Measurements from ENCODE around the gene ATG13. TPM values are rescaled to one million over a fixed set of nuclear protein-coding genes. Genes with fewer than 3 reads are reported as not detected.

ATG13 gene
- total RNA-seq, 1 experiment from 2014 or later, result 69.2 TPM

GRCh38 chr11:46617972-46618314, 590 bp downstream of the ATG13 start:
- Histone ChIP-seq H4K20me1 (ENCODE audit: insufficient read depth) (no peaks in the 10 kb centered on the region), H3K4me3 (replicated peaks in 1 of 2; ENCODE audit: low read depth in 1 of 2, low read length in 2 of 2) (peak overlapping the region; percentile 71 to 99), H3K27ac (ENCODE audit: low read depth, low read length) (peak overlapping the region; percentile 73), H3K4me1 (ENCODE audit: control insufficient read depth in 1 of 2, insufficient read depth in 2 of 2, low read length in 2 of 2) (peaks cover 13 to 23% of the 10 kb centered on the region in 2 experiments), H3K79me2 (ENCODE audit: insufficient read depth, low read length) (peaks cover 27% of the 10 kb centered on the region), H3K9me2 (ENCODE audit: insufficient read depth) (no peaks in the 10 kb centered on the region), H3K36me3 (ENCODE audit: control insufficient read depth in 1 of 2, insufficient read depth in 2 of 2, low read length in 2 of 2) (peaks cover 0 to 2% of the 10 kb centered on the region in 2 experiments; a peak in 1 of 4 replicates), H3K9ac (ENCODE audit: low read length) (peak overlapping the region; percentile 95), H3K9me3 (ENCODE audit: control insufficient read depth in 1 of 2, insufficient read depth in 1 of 2, low read depth in 1 of 2, low read length in 2 of 2) (no peaks in the 10 kb centered on the region), H2AFZ (ENCODE audit: low read depth, low read length, poor library complexity, severe bottlenecking) (no peak overlapping the region), H3K27me3 (ENCODE audit: insufficient read depth, low read length) (no peaks in the 10 kb centered on the region), H3K4me2 (ENCODE audit: low read length) (peak overlapping the region; percentile 92)
- CTCF ChIA-PET, result interaction anchor here (0.7 to 1.2 kb wide), 3 partner anchors 10 to 500 kb away, joined by 3 read pairs; no protein-coding TSS in a partner anchor
- POLR2A ChIA-PET, result no interaction called here
- ATAC-seq (no peak), DNase-seq (ENCODE audit: low read depth, low spot score) (no peak)
- TF ChIP-seq ELF1 (IDR thresholded peaks at IDR 0.05; ENCODE audit: borderline replicate concordance, low read depth), result no peak; the same call in 1 of the 2 replicates
- TF ChIP-seq ATF3 (IDR thresholded peaks at IDR 0.05), result no peak
- no peak for TF ChIP-seq SIN3A (IDR thresholded peaks at IDR 0.05; ENCODE audit: low read depth)
- no peak for TF ChIP-seq RAD21 (IDR thresholded peaks at IDR 0.05; ENCODE audit: low read depth)
- TF ChIP-seq EZH2phosphoT487 (IDR thresholded peaks at IDR 0.05; ENCODE audit: borderline replicate concordance), result no peak
- TF ChIP-seq REST (IDR thresholded peaks at IDR 0.05; ENCODE audit: low read depth), result no peak
- TF ChIP-seq CEBPB (IDR thresholded peaks at IDR 0.05; ENCODE audit: low read depth), result no peak
- no TSS peak for BruUV-seq (replicated peaks)
- RAD21 ChIA-PET (ENCODE audit: low non-redundant PET in 1 of 2, low total read pairs in 2 of 2, uncharacterized antibody in 2 of 2, unreplicated experiment in 2 of 2), result no interaction called here
- intact Hi-C loops (cut with micrococcal nuclease), result loop anchor here (1.0 to 10.0 kb wide), 4 partner anchors 24 to 381 kb away; partner anchors contain the start of genes AMBRA1 and MDK
